IMR-90 (cell line): Measurements from ENCODE around the gene IFNLR1. TPM values are rescaled to one million over a fixed set of nuclear protein-coding genes. Genes with fewer than 3 reads are reported as not detected.

Experiments used
- ATAC-seq: fragments of 200-7000 bp; cut with Tn5 transposase; 2 replicates; pipeline ENCODE4 v1.9.1; 2020; ENCODE audit warnings: low read depth, mild to moderate bottlenecking, moderate library complexity
- BruUV-seq: library from RNA; stranded (reverse); fragments of 400-500 nt; replicated peaks from 2 replicates; lab custom pipeline; 2021; lab: Mats Ljungman, UMichigan
- CTCF ChIA-PET: fragments of 300-600 bp; formaldehyde crosslinking; extraction: SDS; loops from one replicate; lab custom pipeline; 2021; ENCODE audit warnings: antibody characterized with exemption; lab: Yijun Ruan, JAX
- POLR2A ChIA-PET: fragments of 300-600 bp; sonication (Branson Sonifier 250); formaldehyde crosslinking; loops from one replicate; lab custom pipeline; 2022; ENCODE audit warnings: antibody characterized with exemption; ENCODE audit not compliant: unreplicated experiment; lab: Charles Lee
- DNase-seq: peaks from one replicate; pipeline ENCODE4 v3.0.0; 2013
- H2AFZ ChIP-seq: replicated peaks from 2 replicates; pipeline ENCODE3; 2013; ENCODE audit warnings: low read length, mild to moderate bottlenecking; ENCODE audit not compliant: poor library complexity
- H2AK5ac ChIP-seq: 2 replicates; pipeline ENCODE4 v1.6.1; 2013; ENCODE audit warnings: low read depth, low read length, inconsistent platforms
- H2AK9ac ChIP-seq: replicated peaks from 2 replicates; pipeline ENCODE3; 2013; ENCODE audit warnings: mild to moderate bottlenecking, low read depth, low read length, moderate library complexity; ENCODE audit not compliant: poor library complexity
- H2BK120ac ChIP-seq: 2 replicates; pipeline ENCODE4 v1.6.1; 2013; ENCODE audit warnings: low read depth, low read length, inconsistent platforms
- H2BK15ac ChIP-seq: 3 replicates; pipeline ENCODE4 v1.6.1; 2013; ENCODE audit warnings: low read depth, low read length, inconsistent platforms
- H2BK20ac ChIP-seq: 2 replicates; pipeline ENCODE4 v1.6.1; 2013; ENCODE audit warnings: low read depth, mild to moderate bottlenecking, inconsistent platforms, low read length, moderate library complexity
- H2BK5ac ChIP-seq: 2 replicates; pipeline ENCODE4 v1.6.1; 2013; ENCODE audit warnings: mild to moderate bottlenecking, low read depth, low read length, inconsistent platforms; ENCODE audit not compliant: poor library complexity, severe bottlenecking
- H3K14ac ChIP-seq: replicated peaks from 2 replicates; pipeline ENCODE4 v1.6.1; 2013; ENCODE audit warnings: low read depth, low read length, inconsistent platforms
- H3K18ac ChIP-seq: 2 replicates; pipeline ENCODE4 v1.6.1; 2013; ENCODE audit warnings: low read depth, low read length, control low read depth
- H3K23ac ChIP-seq: 2 replicates; pipeline ENCODE4 v1.6.1; 2013; ENCODE audit warnings: low read depth, low read length, inconsistent platforms
- H3K27ac ChIP-seq: 2 replicates; pipeline ENCODE4 v1.5.1; 2013; ENCODE audit warnings: mild to moderate bottlenecking, control low read depth, low read length; ENCODE audit not compliant: insufficient read depth
- H3K27me3 ChIP-seq: 2 replicates; pipeline ENCODE4 v1.6.1; 2013; ENCODE audit warnings: low read length; ENCODE audit not compliant: control insufficient read depth, insufficient read depth
- H3K36me3 ChIP-seq: 2 replicates; pipeline ENCODE4 v1.6.1; 2013; ENCODE audit warnings: low read length, mixed read lengths; ENCODE audit not compliant: control insufficient read depth, insufficient read depth
- H3K4ac ChIP-seq: 2 replicates; pipeline ENCODE4 v1.6.1; 2013; ENCODE audit warnings: low read depth, low read length, inconsistent platforms
- H3K4me1 ChIP-seq: 2 replicates; pipeline ENCODE4 v1.6.1; 2013; ENCODE audit warnings: low read length, mixed read lengths; ENCODE audit not compliant: control insufficient read depth, insufficient read depth
- H3K4me2 ChIP-seq: 2 replicates; pipeline ENCODE4 v1.6.1; 2013; ENCODE audit warnings: low read depth, mild to moderate bottlenecking, control low read depth, low read length, moderate library complexity
- H3K4me3 ChIP-seq: 2 replicates; pipeline ENCODE4 v1.5.1; 2013; ENCODE audit warnings: low read depth, mild to moderate bottlenecking, control low read depth, low read length, moderate library complexity; ENCODE audit not compliant: insufficient read depth
- H3K56ac ChIP-seq: 2 replicates; pipeline ENCODE4 v1.6.1; 2013; ENCODE audit warnings: low read length, inconsistent platforms; ENCODE audit not compliant: insufficient read depth; ENCODE audit errors: extremely low read depth
- H3K79me1 ChIP-seq, 2 experiments: 2 replicates each; pipeline ENCODE4 v1.6.1; 2013; ENCODE audit warnings: low read length in 2 of 2, inconsistent platforms in 1 of 2, low read depth in 1 of 2
- H3K9ac ChIP-seq: 2 replicates; pipeline ENCODE4 v1.6.1; 2013; ENCODE audit warnings: low read depth, low read length, control low read depth
- H3K9me1 ChIP-seq: 2 replicates; pipeline ENCODE4 v1.6.1; 2013; ENCODE audit warnings: low read length, inconsistent platforms; ENCODE audit not compliant: insufficient read depth
- H3K9me3 ChIP-seq: 2 replicates; pipeline ENCODE4 v1.6.1; 2013; ENCODE audit warnings: low read length; ENCODE audit not compliant: control insufficient read depth, insufficient read depth
- H4K20me1 ChIP-seq: 2 replicates; pipeline ENCODE4 v1.6.1; 2013; ENCODE audit warnings: low read length, inconsistent platforms; ENCODE audit not compliant: insufficient read depth
- H4K5ac ChIP-seq: 2 replicates; pipeline ENCODE4 v1.6.1; 2013; ENCODE audit warnings: mild to moderate bottlenecking, low read depth, low read length, control low read depth
- H4K8ac ChIP-seq, 2 experiments: 2 replicates each; pipeline ENCODE4 v1.6.1; 2013; ENCODE audit warnings: low read depth in 2 of 2, low read length in 2 of 2, control low read depth in 1 of 2, inconsistent platforms in 1 of 2
- H4K91ac ChIP-seq: 2 replicates; pipeline ENCODE4 v1.6.1; 2013; ENCODE audit warnings: low read depth, low read length, inconsistent platforms; ENCODE audit not compliant: insufficient read depth
- BHLHE40 ChIP-seq: fragments of 150-350 bp; IDR thresholded peaks from 2 replicates; pipeline ENCODE4 v1.6.1; 2016; ENCODE audit warnings: mild to moderate bottlenecking, low read depth, low read length
- CEBPB ChIP-seq: IDR thresholded peaks from 2 replicates; pipeline ENCODE4 v1.6.1; 2012; ENCODE audit warnings: low read depth, low read length, improper control_type of control experiment
- CHD1 ChIP-seq: IDR thresholded peaks from 2 replicates; pipeline ENCODE4 v1.6.1; 2012; ENCODE audit warnings: low read depth, low read length, improper control_type of control experiment
- CTCF ChIP-seq: conservative IDR thresholded peaks from 2 replicates; pipeline ENCODE4 v1.5.1; 2012; ENCODE audit warnings: mild to moderate bottlenecking, low read depth, low read length, improper control_type of control experiment
- ELK1 ChIP-seq: fragments of 150-350 bp; IDR thresholded peaks from 2 replicates; pipeline ENCODE4 v1.6.1; 2016; ENCODE audit warnings: low read depth, mild to moderate bottlenecking, low read length, moderate library complexity, borderline replicate concordance
- FOS ChIP-seq: fragments of 150-350 bp; IDR thresholded peaks from 2 replicates; pipeline ENCODE4 v1.6.1; 2016; ENCODE audit warnings: low read depth, low read length
- MAFK ChIP-seq: IDR thresholded peaks from 2 replicates; pipeline ENCODE4 v1.6.1; 2012; ENCODE audit warnings: low read depth, low read length, improper control_type of control experiment
- MAZ ChIP-seq: IDR thresholded peaks from 2 replicates; pipeline ENCODE4 v1.6.1; 2012; ENCODE audit warnings: low read depth, mild to moderate bottlenecking, low read length, improper control_type of control experiment, moderate library complexity, borderline replicate concordance
- MXI1 ChIP-seq: IDR thresholded peaks from 2 replicates; pipeline ENCODE4 v1.6.1; 2012; ENCODE audit warnings: low read depth, mild to moderate bottlenecking, low read length, moderate library complexity, borderline replicate concordance
- NFE2L2 ChIP-seq: fragments of 150-350 bp; IDR thresholded peaks from 2 replicates; pipeline ENCODE4 v1.6.1; 2016; ENCODE audit warnings: low read depth, mild to moderate bottlenecking, low read length
- POLR2A ChIP-seq: IDR thresholded peaks from 2 replicates; pipeline ENCODE4 v1.6.1; 2012; ENCODE audit warnings: mild to moderate bottlenecking, low read depth, low read length
- RAD21 ChIP-seq: IDR thresholded peaks from 2 replicates; pipeline ENCODE4 v1.6.1; 2012; ENCODE audit warnings: low read length, improper control_type of control experiment
- RCOR1 ChIP-seq: IDR thresholded peaks from 2 replicates; pipeline ENCODE4 v1.6.1; 2012; ENCODE audit warnings: mild to moderate bottlenecking, low read length, improper control_type of control experiment; ENCODE audit not compliant: insufficient replicate concordance
- RFX5 ChIP-seq: IDR thresholded peaks from 2 replicates; pipeline ENCODE4 v1.8.0; 2012; ENCODE audit warnings: low read depth, mild to moderate bottlenecking, low read length, moderate library complexity
- SMC3 ChIP-seq: fragments of 150-350 bp; IDR thresholded peaks from 2 replicates; pipeline ENCODE4 v1.6.1; 2016; ENCODE audit warnings: low read depth, mild to moderate bottlenecking, antibody characterized with exemption, low read length, moderate library complexity
- USF2 ChIP-seq: fragments of 150-350 bp; IDR thresholded peaks from 2 replicates; pipeline ENCODE4 v1.6.1; 2017; ENCODE audit warnings: mild to moderate bottlenecking, antibody characterized with exemption, low read length, low read depth
- WGBS, 2 experiments: methylation state at CpG; one replicate each; pipeline versions ENCODE4 v1.1.5 to v1.1.7; 2013; ENCODE audit warnings: missing lambda C conversion rate in 2 of 2; ENCODE audit not compliant: insufficient read length in 1 of 2; ENCODE audit errors: extremely low coverage in 2 of 2; 5-methylcytosine and 5-hydroxymethylcytosine counted together
- dilution Hi-C: fragments of 300-500 bp; cut with HindIII; formaldehyde crosslinking; loops from one replicate; pipeline ENCODE4 v1.14.3; 2018; ENCODE audit warnings: low sequenced_read_pairs; ENCODE audit not compliant: unreplicated experiment
- in situ Hi-C: fragments of 300-500 bp; cut with MboI; formaldehyde crosslinking; loops from 3 replicates; pipeline ENCODE4 v1.14.3; 2019; ENCODE audit warnings: low sequenced_read_pairs, inconsistent platforms, mixed read lengths
- intact Hi-C: fragments of 100-400 bp; cut with micrococcal nuclease; formaldehyde crosslinking; loops from 2 replicates; pipeline ENCODE4 v1.10.0; 2022
- polyA plus RNA-seq, 3 experiments: library from polyadenylated mRNA; depleted of rRNA; stranded (reverse); fragments of >200 nt; gene quantifications; 2 replicates each; pipeline ENCODE4 v1.2.3, GENCODE V29; 2012; ENCODE audit warnings: low replicate concordance in 1 of 3
- total RNA-seq: library from RNA; depleted of rRNA; stranded (reverse); fragments of >200 nt; gene quantifications from 2 replicates; pipeline ENCODE4 v1.2.3, GENCODE V29; 2012

Gene IFNLR1
- total and polyA plus RNA-seq, 2 of the 4 experiments (the other 2 are of a cell fraction) = not detected

GRCh38 chr1:24139222-24139489, 47.9 kb downstream of the IFNLR1 start:
- H3K4me1 ChIP-seq = no peaks in the 10 kb centered on the region
- H3K9me3 ChIP-seq = peaks cover 2% of the 10 kb centered on the region; the same call in 1 of the 2 replicates
- H4K5ac ChIP-seq = no peak overlapping the region
- ATAC-seq = no peak
- WGBS, 2 experiments = no CpG with 5 or more reads among the region's 2 CpGs
- peaks cover 44% of the 10 kb centered on the region for H3K27me3 ChIP-seq
- H3K36me3 ChIP-seq = no peaks in the 10 kb centered on the region
- no peak overlapping the region for H3K4me3 ChIP-seq
- BruUV-seq = no TSS peak
- intact Hi-C loops (loop anchor here (10.0 kb wide), 1 partner anchor 54 kb away; no protein-coding TSS in a partner anchor), dilution Hi-C loops (no loop called here), in situ Hi-C loops (no loop called here)
- no peak overlapping the region for H2BK15ac ChIP-seq
- H2BK20ac ChIP-seq = no peak overlapping the region
- CTCF ChIA-PET = no interaction called here
- H4K91ac ChIP-seq = no peak overlapping the region
- H3K14ac ChIP-seq = no peak overlapping the region
- no peak overlapping the region for H3K9ac ChIP-seq
- TF ChIP-seq ELK1 = no peak
- no peak for TF ChIP-seq MAZ
- TF ChIP-seq CHD1 = no peak
- TF ChIP-seq BHLHE40 = no peak
- no peak for TF ChIP-seq MXI1
- no peak for TF ChIP-seq CTCF
- TF ChIP-seq FOS = no peak
- no peak for TF ChIP-seq RAD21
- no peak for TF ChIP-seq RFX5
- no peak for TF ChIP-seq MAFK
- no peak for TF ChIP-seq RCOR1
- no peak for TF ChIP-seq POLR2A
- no peak for TF ChIP-seq USF2
- TF ChIP-seq SMC3 = no peak
- no peak for TF ChIP-seq NFE2L2
- no peak for TF ChIP-seq CEBPB
- no peak overlapping the region for H3K27ac ChIP-seq
- POLR2A ChIA-PET = no interaction called here
- H3K79me1 ChIP-seq = no peaks in the 10 kb centered on the region
- H4K20me1 ChIP-seq = no peaks in the 10 kb centered on the region
- no peak overlapping the region for H2BK120ac ChIP-seq
- H2AK5ac ChIP-seq = no peak overlapping the region
- no peak overlapping the region for H3K56ac ChIP-seq
- no peak overlapping the region for H3K23ac ChIP-seq
- no peak for DNase-seq
- no peak overlapping the region for H2BK5ac ChIP-seq
- no peak overlapping the region for H2AK9ac ChIP-seq
- H3K4me2 ChIP-seq = no peak overlapping the region
- no peak overlapping the region for H3K4ac ChIP-seq
- no peak overlapping the region for H3K18ac ChIP-seq
- H3K9me1 ChIP-seq = no peaks in the 10 kb centered on the region
- no peak overlapping the region for H4K8ac ChIP-seq
- H2AFZ ChIP-seq = no peak overlapping the region
